ENCODE results near the gene POLRMT. TPM values are rescaled to one million over a fixed set of nuclear protein-coding genes. Genes with fewer than 3 reads are reported as not detected.

The POLRMT gene
- total RNA-seq (10 to 100 TPM; 66.1 to 99.8 (median 81.4) TPM), polyA plus RNA-seq (10 to 100 TPM; 61.7 to 79.6 (median 66.5) TPM)
- long read RNA-seq, donor 1, transcript POLRMT-202 (21 exons, 3,835 nt) = major isoform, 63 of 139 reads
- long read RNA-seq, donor 1, partial matches to known transcripts = 57 of 139 reads
- long read RNA-seq, donor 1, other reads (novel, unspliced or antisense) = 19 of 139 reads
- long read RNA-seq, donor 2, transcript POLRMT-202 (21 exons, 3,835 nt) = major isoform, 141 of 380 reads
- long read RNA-seq, donor 2, partial matches to known transcripts = 191 of 380 reads
- long read RNA-seq, donor 2, other reads (novel, unspliced or antisense) = 48 of 380 reads

DNA sequence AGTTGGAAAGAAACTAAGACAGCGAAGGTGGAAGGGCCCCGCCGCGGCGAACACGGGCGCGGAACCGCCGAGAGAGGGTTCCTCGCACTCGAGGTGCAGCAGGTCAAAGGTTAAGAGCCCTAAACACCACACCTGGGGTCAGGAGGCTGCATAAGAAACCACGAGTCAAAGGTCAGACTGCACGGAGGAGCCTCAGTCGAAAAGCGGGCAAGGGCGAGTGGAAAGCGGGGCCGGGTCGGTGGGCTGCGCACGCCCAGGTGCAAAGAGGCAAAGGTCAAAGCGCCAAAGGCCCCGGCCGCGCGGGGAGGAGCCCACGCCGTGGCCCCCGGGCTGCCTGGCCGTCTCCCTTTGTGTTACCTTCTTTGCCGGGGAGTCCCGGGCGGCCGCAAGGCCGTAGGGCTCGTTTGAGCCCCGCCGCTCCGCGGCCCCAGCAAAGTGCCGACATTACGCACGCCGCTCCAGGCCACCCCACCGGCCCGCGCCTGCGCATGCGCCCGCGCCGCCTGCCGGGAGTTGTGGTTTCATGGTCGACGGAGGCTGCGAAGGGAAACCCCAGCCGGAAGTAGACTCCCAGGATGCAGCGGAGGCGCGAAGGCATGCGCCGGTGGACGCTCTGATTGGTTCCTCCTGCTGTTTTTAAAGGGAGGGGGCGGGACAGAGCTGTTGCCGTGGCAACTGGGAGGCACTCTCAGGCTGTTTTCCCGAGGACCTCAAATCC lies at the start of gene POLRMT:
TSS of gene POLRMT (minus strand) at position 470 of the 718 bp plus-strand sequence. CDS start at position 445, 25 bp downstream.
- Histone ChIP-seq H3K4me3 (peak within 1 kb of the TSS; percentile 96), H3K4me1 (peaks cover 14% of the 10 kb centered on the region), H3K27me3 (ENCODE audit: insufficient read depth in 3 of 3, low read length in 2 of 3) (no peaks in the 10 kb centered on the region), H3K9me3 (no peaks in the 10 kb centered on the region), H3K36me3 (ENCODE audit: insufficient read depth in 1 of 2, low read depth in 1 of 2) (peaks cover 0 to 29% of the 10 kb centered on the region in 2 donors), H3K27ac (peak within 1 kb of the TSS; percentile 86)
- ATAC-seq = peak; percentile 98 to 99 (median 99)
- WGBS, 3 donors = 0 to 1% (median 0%) methylated on average over 54 to 67 of the region's 67 CpGs
- peak; percentile 99 for DNase-seq
- TF ChIP-seq, protein P1, sequence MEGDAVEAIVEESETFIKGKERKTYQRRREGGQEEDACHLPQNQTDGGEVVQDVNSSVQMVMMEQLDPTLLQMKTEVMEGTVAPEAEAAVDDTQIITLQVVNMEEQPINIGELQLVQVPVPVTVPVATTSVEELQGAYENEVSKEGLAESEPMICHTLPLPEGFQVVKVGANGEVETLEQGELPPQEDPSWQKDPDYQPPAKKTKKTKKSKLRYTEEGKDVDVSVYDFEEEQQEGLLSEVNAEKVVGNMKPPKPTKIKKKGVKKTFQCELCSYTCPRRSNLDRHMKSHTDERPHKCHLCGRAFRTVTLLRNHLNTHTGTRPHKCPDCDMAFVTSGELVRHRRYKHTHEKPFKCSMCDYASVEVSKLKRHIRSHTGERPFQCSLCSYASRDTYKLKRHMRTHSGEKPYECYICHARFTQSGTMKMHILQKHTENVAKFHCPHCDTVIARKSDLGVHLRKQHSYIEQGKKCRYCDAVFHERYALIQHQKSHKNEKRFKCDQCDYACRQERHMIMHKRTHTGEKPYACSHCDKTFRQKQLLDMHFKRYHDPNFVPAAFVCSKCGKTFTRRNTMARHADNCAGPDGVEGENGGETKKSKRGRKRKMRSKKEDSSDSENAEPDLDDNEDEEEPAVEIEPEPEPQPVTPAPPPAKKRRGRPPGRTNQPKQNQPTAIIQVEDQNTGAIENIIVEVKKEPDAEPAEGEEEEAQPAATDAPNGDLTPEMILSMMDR (IDR thresholded peaks at IDR 0.05) = no peak
- intact Hi-C loops (cut with DNase I) = loop anchor here in 1 of 2 donors (5.0 kb wide), 1 partner anchor 56 kb away; no protein-coding TSS in a partner anchor

DNA sequence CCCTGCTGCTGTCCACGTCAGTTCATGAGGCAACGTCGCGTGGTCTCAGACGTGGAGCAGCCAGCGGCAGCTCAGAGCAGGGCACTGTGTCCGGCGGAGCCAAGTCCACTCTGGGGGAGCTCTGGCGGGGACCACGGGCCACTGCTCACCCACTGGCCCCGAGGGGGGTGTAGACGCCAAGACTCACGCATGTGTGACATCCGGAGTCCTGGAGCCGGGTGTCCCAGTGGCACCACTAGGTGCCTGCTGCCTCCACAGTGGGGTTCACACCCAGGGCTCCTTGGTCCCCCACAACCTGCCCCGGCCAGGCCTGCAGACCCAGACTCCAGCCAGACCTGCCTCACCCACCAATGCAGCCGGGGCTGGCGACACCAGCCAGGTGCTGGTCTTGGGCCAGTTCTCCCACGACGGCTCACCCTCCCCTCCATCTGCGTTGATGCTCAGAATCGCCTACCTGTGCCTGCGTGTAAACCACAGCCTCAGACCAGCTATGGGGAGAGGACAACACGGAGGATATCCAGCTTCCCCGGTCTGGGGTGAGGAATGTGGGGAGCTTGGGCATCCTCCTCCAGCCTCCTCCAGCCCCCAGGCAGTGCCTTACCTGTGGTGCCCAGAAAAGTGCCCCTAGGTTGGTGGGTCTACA lies 49.5 kb upstream of the POLRMT start:
- TF ChIP-seq, protein P1 (IDR thresholded peaks at IDR 0.05) = no peak
- WGBS, 3 donors = 62 to 78% (median 64%) methylated on average over 25 of the region's 25 CpGs
- ATAC-seq (no peak), DNase-seq (no peak)
- intact Hi-C loops (cut with DNase I) = no loop called here
- H3K4me3 ChIP-seq = no peak overlapping the region
- H3K27me3 ChIP-seq (ENCODE audit: insufficient read depth in 3 of 3, low read length in 2 of 3) = peaks cover 0 to 5% (median 0%) of the 10 kb centered on the region in 3 donors
- H3K36me3 ChIP-seq (ENCODE audit: insufficient read depth in 1 of 2, low read depth in 1 of 2) = no peaks in the 10 kb centered on the region
- no peak overlapping the region for H3K27ac ChIP-seq
- H3K4me1 ChIP-seq = peaks cover 6% of the 10 kb centered on the region
- no peaks in the 10 kb centered on the region for H3K9me3 ChIP-seq

DNA sequence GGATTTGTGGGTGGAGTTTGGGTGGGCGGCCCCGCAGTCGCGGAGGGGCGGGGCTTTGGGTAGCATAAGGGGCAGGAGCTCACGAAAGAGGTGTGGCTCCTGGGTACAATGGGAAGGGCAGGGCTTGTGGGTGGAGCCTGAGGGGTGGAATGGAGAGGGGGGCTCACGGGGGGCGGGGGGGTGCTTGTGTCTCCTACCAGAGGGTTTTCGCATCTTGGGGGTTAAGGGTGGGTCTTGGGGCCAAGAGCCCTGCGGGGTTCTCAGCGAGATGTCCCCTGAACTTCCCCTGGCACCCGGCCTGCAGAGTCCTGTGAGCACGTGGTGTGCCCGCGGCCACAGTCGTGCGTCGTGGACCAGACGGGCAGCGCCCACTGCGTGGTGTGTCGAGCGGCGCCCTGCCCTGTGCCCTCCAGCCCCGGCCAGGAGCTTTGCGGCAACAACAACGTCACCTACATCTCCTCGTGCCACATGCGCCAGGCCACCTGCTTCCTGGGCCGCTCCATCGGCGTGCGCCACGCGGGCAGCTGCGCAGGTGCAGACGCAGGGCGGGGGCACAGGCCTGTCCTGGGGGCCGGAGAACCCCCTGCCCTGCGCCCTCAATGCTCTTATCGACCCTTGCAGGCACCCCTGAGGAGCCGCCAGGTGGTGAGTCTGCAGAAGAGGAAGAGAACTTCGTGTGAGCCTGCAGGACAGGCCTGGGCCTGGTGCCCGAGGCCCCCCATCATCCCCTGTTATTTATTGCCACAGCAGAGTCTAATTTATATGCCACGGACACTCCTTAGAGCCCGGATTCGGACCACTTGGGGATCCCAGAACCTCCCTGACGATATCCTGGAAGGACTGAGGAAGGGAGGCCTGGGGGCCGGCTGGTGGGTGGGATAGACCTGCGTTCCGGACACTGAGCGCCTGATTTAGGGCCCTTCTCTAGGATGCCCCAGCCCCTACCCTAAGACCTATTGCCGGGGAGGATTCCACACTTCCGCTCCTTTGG lies 48.0 kb upstream of the POLRMT start:
- ATAC-seq = no peak
- DNase-seq = peak in 1 of 2 donors; percentile 97
- intact Hi-C loops (cut with DNase I) = no loop called here
- Histone ChIP-seq H3K4me1 (peaks cover 18% of the 10 kb centered on the region), H3K36me3 (ENCODE audit: insufficient read depth in 1 of 2, low read depth in 1 of 2) (no peaks in the 10 kb centered on the region), H3K27ac (peak overlapping the region; percentile 87), H3K27me3 (ENCODE audit: insufficient read depth in 3 of 3, low read length in 2 of 3) (peaks cover 0 to 8% (median 7%) of the 10 kb centered on the region in 3 donors), H3K9me3 (no peaks in the 10 kb centered on the region), H3K4me3 (peak overlapping the region; percentile 82)
- 60 to 72% (median 65%) methylated on average over 51 to 54 of the region's 54 CpGs for WGBS, 3 donors
- TF ChIP-seq, protein P1 (IDR thresholded peaks at IDR 0.05) = no peak

Data from psoas muscle (tissue), 8 donors.